BLaER1 (cell line): Measurements from ENCODE around the gene GLE1.

Experiments
- H3K27ac ChIP-seq: shearing (Covaris generic); formaldehyde crosslinking; 2 replicates; pipeline ENCODE4 v1.8.1; 2022
- H3K27me3 ChIP-seq: shearing (Covaris generic); formaldehyde crosslinking; 2 replicates; pipeline ENCODE4 v1.8.1; 2022
- H3K36me3 ChIP-seq: shearing (Covaris generic); formaldehyde crosslinking; 2 replicates; pipeline ENCODE4 v1.8.1; 2022
- H3K4me1 ChIP-seq: shearing (Covaris generic); formaldehyde crosslinking; 2 replicates; pipeline ENCODE4 v1.8.1; 2022
- H3K4me2 ChIP-seq: shearing (Covaris generic); formaldehyde crosslinking; 2 replicates; pipeline ENCODE4 v1.8.1; 2022
- H3K4me3 ChIP-seq: shearing (Covaris generic); formaldehyde crosslinking; 2 replicates; pipeline ENCODE4 v1.8.1; 2022
- H3K9ac ChIP-seq: shearing (Covaris generic); formaldehyde crosslinking; 2 replicates; pipeline ENCODE4 v1.8.1; 2022
- H3K9me3 ChIP-seq: shearing (Covaris generic); formaldehyde crosslinking; 2 replicates; pipeline ENCODE4 v1.8.1; 2022
- H4K20me1 ChIP-seq: shearing (Covaris generic); formaldehyde crosslinking; 2 replicates; pipeline ENCODE4 v1.8.1; 2022
- Cebpa-rat ChIP-seq: shearing (Covaris generic); IDR thresholded peaks from 2 replicates; pipeline ENCODE4 v1.8.1; 2022

GLE1 gene

GRCh38 chr9:128521956-128522355, 17.4 kb downstream of the GLE1 start:
- H3K36me3 ChIP-seq = peaks cover 88% of the 10 kb centered on the region
- no peaks in the 10 kb centered on the region for H3K27me3 ChIP-seq
- H3K4me3 ChIP-seq = no peak overlapping the region
- peak overlapping the region; percentile 56 for H3K27ac ChIP-seq
- peaks cover 20% of the 10 kb centered on the region for H3K9me3 ChIP-seq
- H3K4me2 ChIP-seq = peak overlapping the region; percentile 60; the same call in 1 of the 2 replicates
- H3K4me1 ChIP-seq = peaks cover 37% of the 10 kb centered on the region
- no peak for TF ChIP-seq Cebpa-rat
- no peak overlapping the region for H3K9ac ChIP-seq
- no peaks in the 10 kb centered on the region for H4K20me1 ChIP-seq

GRCh38 chr9:128523199-128523925, 18.8 kb downstream of the GLE1 start:
- no peaks in the 10 kb centered on the region for H4K20me1 ChIP-seq
- H3K9ac ChIP-seq = peak overlapping the region; percentile 39; the same call in 1 of the 2 replicates
- H3K27ac ChIP-seq = peak overlapping the region; percentile 56
- peaks cover 40% of the 10 kb centered on the region for H3K4me1 ChIP-seq
- H3K4me2 ChIP-seq = peak overlapping the region; percentile 60
- peaks cover 13% of the 10 kb centered on the region for H3K9me3 ChIP-seq
- H3K36me3 ChIP-seq = peaks cover 87% of the 10 kb centered on the region
- no peak overlapping the region for H3K4me3 ChIP-seq
- TF ChIP-seq Cebpa-rat = no peak
- no peaks in the 10 kb centered on the region for H3K27me3 ChIP-seq

- no peaks in the 10 kb centered on the region for H3K27me3 ChIP-seq
- no peaks in the 10 kb centered on the region for H3K9me3 ChIP-seq
- no peak overlapping the region for H3K9ac ChIP-seq
- no peak for TF ChIP-seq Cebpa-rat
- no peaks in the 10 kb centered on the region for H4K20me1 ChIP-seq
- H3K36me3 ChIP-seq = peaks cover 89% of the 10 kb centered on the region
- H3K4me3 ChIP-seq = no peak overlapping the region
- H3K4me2 ChIP-seq = no peak overlapping the region
- peaks cover 55% of the 10 kb centered on the region for H3K4me1 ChIP-seq
- H3K27ac ChIP-seq = no peak overlapping the region
Observed at GRCh38 chr9:128526720-128527119, 22.2 kb downstream of the GLE1 start.

GRCh38 chr9:128528445-128529160, 24.1 kb downstream of the GLE1 start:
- Histone ChIP-seq H3K4me1 (peaks cover 55% of the 10 kb centered on the region), H3K4me2 (peak overlapping the region; percentile 46), H3K9ac (peak overlapping the region; percentile 15; the same call in 1 of the 2 replicates), H3K9me3 (no peaks in the 10 kb centered on the region), H3K4me3 (no peak overlapping the region), H3K27me3 (no peaks in the 10 kb centered on the region), H3K27ac (peak overlapping the region; percentile 50), H4K20me1 (no peaks in the 10 kb centered on the region), H3K36me3 (peaks cover 93% of the 10 kb centered on the region)
- TF ChIP-seq Cebpa-rat = no peak

- Histone ChIP-seq H3K4me1 (peaks cover 51% of the 10 kb centered on the region), H3K27me3 (no peaks in the 10 kb centered on the region), H3K4me2 (peak overlapping the region; percentile 46), H3K27ac (peak overlapping the region; percentile 50), H3K4me3 (no peak overlapping the region), H4K20me1 (no peaks in the 10 kb centered on the region), H3K9me3 (no peaks in the 10 kb centered on the region), H3K36me3 (peaks cover 96% of the 10 kb centered on the region), H3K9ac (no peak overlapping the region)
- TF ChIP-seq Cebpa-rat = no peak
Observed at GRCh38 chr9:128529191-128529590, 24.7 kb downstream of the GLE1 start.

GRCh38 chr9:128532581-128532980, 28.1 kb downstream of the GLE1 start:
- Histone ChIP-seq H3K36me3 (peaks cover 94% of the 10 kb centered on the region), H3K27me3 (no peaks in the 10 kb centered on the region), H3K4me1 (peaks cover 45% of the 10 kb centered on the region), H3K27ac (peak overlapping the region; percentile 71), H4K20me1 (no peaks in the 10 kb centered on the region), H3K4me3 (0 out of 2 replicates have a peak overlapping the region, but pooled peaks have one; percentile 20), H3K4me2 (peak overlapping the region; percentile 76), H3K9ac (peak overlapping the region; percentile 60; the same call in 1 of the 2 replicates), H3K9me3 (no peaks in the 10 kb centered on the region)
- no peak for TF ChIP-seq Cebpa-rat

- peaks cover 82% of the 10 kb centered on the region for H3K36me3 ChIP-seq
Observed at GRCh38 chr9:128540634-128541360, 36.3 kb downstream of the GLE1 start.

GRCh38 chr9:128546504-128546903, 42.0 kb downstream of the GLE1 start:
- H3K9ac ChIP-seq = no peak overlapping the region
- no peak overlapping the region for H3K4me3 ChIP-seq
- no peak overlapping the region for H3K4me2 ChIP-seq
- no peaks in the 10 kb centered on the region for H3K9me3 ChIP-seq
- H3K27me3 ChIP-seq = no peaks in the 10 kb centered on the region
- peaks cover 25% of the 10 kb centered on the region for H3K36me3 ChIP-seq
- TF ChIP-seq Cebpa-rat = no peak
- peaks cover 14% of the 10 kb centered on the region for H3K4me1 ChIP-seq
- no peak overlapping the region for H3K27ac ChIP-seq
- no peaks in the 10 kb centered on the region for H4K20me1 ChIP-seq

More at GRCh38 chr9:128540634-128541360, 36.3 kb downstream of the GLE1 start:
- no peak overlapping the region for H3K9ac ChIP-seq
- TF ChIP-seq Cebpa-rat = no peak
- H3K4me1 ChIP-seq = no peaks in the 10 kb centered on the region
- no peak overlapping the region for H3K4me3 ChIP-seq
- no peak overlapping the region for H3K27ac ChIP-seq
- no peak overlapping the region for H3K4me2 ChIP-seq
- no peaks in the 10 kb centered on the region for H3K9me3 ChIP-seq
- H4K20me1 ChIP-seq = no peaks in the 10 kb centered on the region
- H3K27me3 ChIP-seq = no peaks in the 10 kb centered on the region

- Histone ChIP-seq H3K27me3 (no peaks in the 10 kb centered on the region), H3K9ac (no peak overlapping the region), H4K20me1 (peaks cover 13% of the 10 kb centered on the region), H3K4me3 (no peak overlapping the region), H3K9me3 (no peaks in the 10 kb centered on the region), H3K36me3 (0 out of 2 replicates have a peak, but pooled peaks cover 1% of the 10 kb centered on the region), H3K4me2 (no peak overlapping the region), H3K4me1 (peaks cover 25% of the 10 kb centered on the region), H3K27ac (no peak overlapping the region)
- TF ChIP-seq Cebpa-rat = no peak
Observed at GRCh38 chr9:128548876-128549275, 44.4 kb downstream of the GLE1 start.
